ENCODE results near the gene GRIFIN. TPM values are rescaled to one million over a fixed set of nuclear protein-coding genes. Genes with fewer than 3 reads are reported as not detected.

Gene GRIFIN
- total RNA-seq, 1 donor = not detected

- TF ChIP-seq, protein P1, sequence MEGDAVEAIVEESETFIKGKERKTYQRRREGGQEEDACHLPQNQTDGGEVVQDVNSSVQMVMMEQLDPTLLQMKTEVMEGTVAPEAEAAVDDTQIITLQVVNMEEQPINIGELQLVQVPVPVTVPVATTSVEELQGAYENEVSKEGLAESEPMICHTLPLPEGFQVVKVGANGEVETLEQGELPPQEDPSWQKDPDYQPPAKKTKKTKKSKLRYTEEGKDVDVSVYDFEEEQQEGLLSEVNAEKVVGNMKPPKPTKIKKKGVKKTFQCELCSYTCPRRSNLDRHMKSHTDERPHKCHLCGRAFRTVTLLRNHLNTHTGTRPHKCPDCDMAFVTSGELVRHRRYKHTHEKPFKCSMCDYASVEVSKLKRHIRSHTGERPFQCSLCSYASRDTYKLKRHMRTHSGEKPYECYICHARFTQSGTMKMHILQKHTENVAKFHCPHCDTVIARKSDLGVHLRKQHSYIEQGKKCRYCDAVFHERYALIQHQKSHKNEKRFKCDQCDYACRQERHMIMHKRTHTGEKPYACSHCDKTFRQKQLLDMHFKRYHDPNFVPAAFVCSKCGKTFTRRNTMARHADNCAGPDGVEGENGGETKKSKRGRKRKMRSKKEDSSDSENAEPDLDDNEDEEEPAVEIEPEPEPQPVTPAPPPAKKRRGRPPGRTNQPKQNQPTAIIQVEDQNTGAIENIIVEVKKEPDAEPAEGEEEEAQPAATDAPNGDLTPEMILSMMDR (IDR thresholded peaks at IDR 0.05; ENCODE audit: insufficient read depth, low read depth, low read length) = no peak
- no peak overlapping the region for H3K4me3 ChIP-seq (ENCODE audit: low read depth, low read length)
- no peak for DNase-seq (ENCODE audit: low read depth)
Measured at GRCh38 chr7:2512179-2512661, 36.0 kb upstream of the GRIFIN start.

- DNase-seq (ENCODE audit: low read depth) = no peak
- TF ChIP-seq, protein P1 (IDR thresholded peaks at IDR 0.05; ENCODE audit: insufficient read depth, low read depth, low read length) = no peak
- H3K4me3 ChIP-seq (ENCODE audit: low read depth, low read length) = no peak overlapping the region
Measured at GRCh38 chr7:2511769-2512168, 35.6 kb upstream of the GRIFIN start.

GRCh38 chr7:2510909-2511768, 34.9 kb upstream of the GRIFIN start:
- TF ChIP-seq, protein P1 (IDR thresholded peaks at IDR 0.05; ENCODE audit: insufficient read depth, low read depth, low read length) = no peak
- DNase-seq (ENCODE audit: low read depth) = peak; percentile 26
- no peak overlapping the region for H3K4me3 ChIP-seq (ENCODE audit: low read depth, low read length)

- TF ChIP-seq, protein P1 (IDR thresholded peaks at IDR 0.05; ENCODE audit: insufficient read depth, low read depth, low read length) = no peak
- no peak overlapping the region for H3K4me3 ChIP-seq (ENCODE audit: low read depth, low read length)
- DNase-seq (ENCODE audit: low read depth) = no peak
Measured at GRCh38 chr7:2510130-2510776, 34.1 kb upstream of the GRIFIN start.

DNA sequence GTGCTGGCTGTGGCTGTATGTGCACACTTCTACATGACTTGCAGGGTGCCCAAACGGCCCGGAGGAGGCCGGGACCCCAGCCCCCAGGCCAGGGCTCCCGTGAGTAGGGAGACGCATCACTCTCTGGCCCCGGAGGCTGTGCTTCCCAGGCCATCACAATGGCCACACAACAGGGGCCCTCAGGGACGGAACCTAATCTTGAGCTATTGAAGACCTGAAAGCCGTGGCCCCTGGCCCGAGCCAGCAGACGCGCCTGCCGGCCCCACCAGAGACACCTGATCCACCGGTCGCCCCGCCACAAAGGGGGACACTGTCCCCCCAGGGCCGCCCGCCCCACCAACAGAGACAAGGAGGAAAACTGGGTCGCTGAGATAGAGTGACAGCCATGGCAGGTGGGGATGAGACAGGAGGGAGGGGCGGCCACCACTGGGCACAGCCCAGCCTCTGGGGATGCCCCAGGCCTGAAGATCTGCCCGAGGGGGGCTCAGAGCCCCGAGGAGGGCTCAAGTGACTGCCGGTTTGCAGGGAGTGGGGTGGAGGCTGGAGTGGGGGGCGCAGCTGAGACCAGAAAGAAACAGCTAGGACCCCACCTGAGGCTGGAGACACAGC, 33.2 kb upstream of the GRIFIN start:
- TF ChIP-seq, protein P1 (IDR thresholded peaks at IDR 0.05; ENCODE audit: insufficient read depth, low read depth, low read length) = no peak
- H3K4me3 ChIP-seq (ENCODE audit: low read depth, low read length) = no peak overlapping the region
- no peak for DNase-seq (ENCODE audit: low read depth)

DNA sequence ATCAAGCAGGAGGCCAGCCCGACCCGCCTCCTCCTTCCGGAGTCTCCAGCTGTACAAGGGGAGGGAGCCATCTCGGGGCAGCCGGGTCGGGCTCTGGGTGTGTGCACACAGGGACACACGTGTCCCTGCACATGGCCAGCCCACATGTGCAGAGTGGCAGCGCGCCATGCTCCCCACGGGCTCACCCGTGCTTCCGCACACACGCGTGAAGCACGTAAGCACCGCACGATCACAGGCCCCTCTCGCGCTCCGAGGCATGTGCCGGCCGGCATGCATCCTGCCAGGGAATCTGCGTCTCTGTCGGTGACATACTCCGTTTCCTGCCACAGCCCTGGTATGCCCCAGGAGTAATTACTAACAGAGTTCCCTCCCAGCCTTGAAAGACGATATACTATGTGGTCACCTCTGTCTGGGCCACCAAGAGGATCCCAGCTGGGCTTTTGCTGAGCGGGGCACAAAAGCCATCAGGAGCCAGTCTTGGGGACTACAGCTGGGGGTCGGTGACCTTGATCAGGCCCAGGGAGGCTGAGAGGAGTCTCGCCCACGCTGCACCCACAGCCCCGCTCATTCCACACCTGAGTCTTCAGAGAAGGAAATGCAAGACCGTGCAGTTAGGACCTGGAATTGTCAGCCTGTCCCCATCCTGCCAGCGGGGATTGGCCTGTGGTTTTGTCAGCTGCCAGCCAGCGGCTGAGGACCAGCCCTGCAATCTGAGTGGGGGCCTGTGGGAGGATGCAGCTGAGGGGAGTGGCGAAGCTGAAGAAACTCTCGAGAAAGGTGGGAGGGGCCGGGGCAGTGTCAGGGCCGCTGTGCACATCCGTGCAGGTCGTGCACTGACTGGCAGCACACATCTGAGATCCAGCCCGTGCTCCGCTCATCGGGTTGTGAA, 32.4 kb upstream of the GRIFIN start:
- no peak overlapping the region for H3K4me3 ChIP-seq (ENCODE audit: low read depth, low read length)
- TF ChIP-seq, protein P1 (IDR thresholded peaks at IDR 0.05; ENCODE audit: insufficient read depth, low read depth, low read length) = no peak
- peak; percentile 63 for DNase-seq (ENCODE audit: low read depth)
